PC-9 (cell line): ENCODE measurements around the gene GATA6.

Source experiments
- CTCF ChIP-seq: fragments of 200-600 bp; sonication (generic); conservative IDR thresholded peaks from 2 replicates; pipeline ENCODE4 v1.6.1; 2017; ENCODE audit warnings: mixed run types, antibody characterized with exemption, mild to moderate bottlenecking, moderate library complexity
- EZH2 ChIP-seq: fragments of 200-600 bp; sonication (generic); IDR thresholded peaks from 2 replicates; pipeline ENCODE4 v1.8.0; 2017; ENCODE audit warnings: antibody characterized with exemption, low read depth

DNA sequence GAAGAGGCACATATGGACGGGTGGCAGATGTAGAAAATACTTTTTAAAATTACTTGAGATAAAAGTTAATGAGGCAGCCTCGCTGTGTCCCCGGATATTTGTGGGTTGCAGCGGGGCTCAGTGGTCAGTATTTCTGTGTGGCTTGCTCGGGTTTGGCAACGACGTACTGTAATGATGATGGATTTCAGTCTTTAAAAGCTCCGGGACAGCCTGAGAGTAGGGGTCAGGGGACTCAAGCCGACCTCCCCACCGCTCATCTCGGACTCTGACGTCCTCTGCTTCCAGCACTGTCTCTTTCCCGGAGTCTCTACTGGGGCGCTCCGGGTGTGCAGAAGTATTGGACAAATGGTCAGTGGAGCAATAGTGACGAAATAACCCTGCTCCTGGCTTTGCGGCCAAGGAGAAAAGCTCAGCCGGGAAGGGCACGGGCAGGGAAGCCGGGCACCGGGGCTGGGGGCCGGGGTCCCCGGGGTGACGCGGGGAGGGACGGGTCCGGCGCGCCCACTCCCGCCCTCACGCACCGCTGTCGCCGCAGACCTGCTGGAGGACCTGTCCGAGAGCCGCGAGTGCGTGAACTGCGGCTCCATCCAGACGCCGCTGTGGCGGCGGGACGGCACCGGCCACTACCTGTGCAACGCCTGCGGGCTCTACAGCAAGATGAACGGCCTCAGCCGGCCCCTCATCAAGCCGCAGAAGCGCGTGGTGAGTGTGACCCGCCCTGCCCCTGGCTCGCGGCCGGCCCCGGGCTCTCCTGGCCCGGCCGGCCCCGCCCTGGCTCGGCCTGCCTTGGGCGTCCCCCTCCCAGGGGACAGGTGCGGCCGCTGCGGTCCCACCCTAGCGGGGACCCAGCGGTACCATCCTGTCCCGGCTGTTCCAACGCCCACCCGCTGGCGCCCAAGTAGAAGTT lies 7.3 kb downstream of the GATA6 start:
- TF ChIP-seq CTCF (no peak), EZH2 (no peak)
